ENCODE measurements around the gene TEX11.
"Not testable (repeated sequence)": the region's sequence is repeated elsewhere in the genome, so short reads cannot be mapped to it uniquely, and the experiment has no call there.

TEX11 gene

GRCh38 chrX:70908541-70908940 lies at the start of gene TEX11:
Gene TEX11, minus strand, starts transcription at chrX:70908711. Its CDS starts 922 bp downstream, at chrX:70907789.
- DNase-seq, result no peak

- DNase-seq, result no peak
These were observed 46.4 kb upstream of the TEX11 start for GRCh38 chrX:70954871-70955270.

GRCh38 chrX:70924294-70924911 lies 15.9 kb upstream of the TEX11 start:
- no peak for DNase-seq

- no peak for DNase-seq
These were observed 14.4 kb upstream of the TEX11 start for GRCh38 chrX:70922774-70923473.

- DNase-seq, result no peak
These were observed 13.3 kb upstream of the TEX11 start for GRCh38 chrX:70921709-70922352.

- no peak for DNase-seq
These were observed 8.2 kb upstream of the TEX11 start for GRCh38 chrX:70916754-70917153.

GRCh38 chrX:70907900-70908299 lies 611 bp downstream of the TEX11 start:
- DNase-seq, result no peak

GRCh38 chrX:70901465-70901864 lies 7.0 kb downstream of the TEX11 start:
- DNase-seq, result no peak

- DNase-seq, result not testable (repeated sequence)
These were observed 18.1 kb downstream of the TEX11 start for GRCh38 chrX:70890441-70890840.

GRCh38 chrX:70878902-70879301 lies 29.6 kb downstream of the TEX11 start:
- DNase-seq, result no peak

- DNase-seq, result no peak
These were observed 56.2 kb downstream of the TEX11 start for GRCh38 chrX:70852294-70852693.

- not testable (repeated sequence) for DNase-seq
These were observed 64.4 kb downstream of the TEX11 start for GRCh38 chrX:70844081-70844480.

- not testable (repeated sequence) for DNase-seq
These were observed 64.9 kb downstream of the TEX11 start for GRCh38 chrX:70843620-70844019.

GRCh38 chrX:70834589-70834988 lies 73.9 kb downstream of the TEX11 start:
- no peak for DNase-seq

- no peak for DNase-seq
These were observed 81.8 kb downstream of the TEX11 start for GRCh38 chrX:70826715-70827114.

- no peak for DNase-seq
These were observed 83.1 kb downstream of the TEX11 start for GRCh38 chrX:70825366-70825765.

GRCh38 chrX:70808942-70809940 lies 99.3 kb downstream of the TEX11 start:
- DNase-seq, result no peak

GRCh38 chrX:70806081-70806480 lies 102.4 kb downstream of the TEX11 start:
- DNase-seq, result no peak

GRCh38 chrX:70796742-70797141 lies 111.8 kb downstream of the TEX11 start:
- DNase-seq, result not testable (repeated sequence)

GRCh38 chrX:70774223-70774622 lies 134.3 kb downstream of the TEX11 start:
- no peak for DNase-seq

GRCh38 chrX:70769659-70770227 lies 138.8 kb downstream of the TEX11 start:
- no peak for DNase-seq

GRCh38 chrX:70762285-70762684 lies 146.2 kb downstream of the TEX11 start:
- DNase-seq, result no peak

GRCh38 chrX:70755850-70756249 lies 152.7 kb downstream of the TEX11 start:
- no peak for DNase-seq

Measured in NCI-H187 (cell line).